Natural killer cell treated with Interleukin-12 subunit alpha and Interleukin-12 subunit beta and Interleukin-15 and Interleukin-18, amount 100 ng/mL, for 72 hours (primary cell): Measurements from ENCODE around the gene CFAP206. TPM values are rescaled to one million over a fixed set of nuclear protein-coding genes. Genes with fewer than 3 reads are reported as not detected.
"Not testable (repeated sequence)": the region's sequence is repeated elsewhere in the genome, so short reads cannot be mapped to it uniquely, and the experiment has no call there.

Experiments used
- ATAC-seq, 2 donors: fragments of 150-1000 bp; cut with Tn5 transposase in 1 of 2; sonication (Bioruptor Pico), chemical (Tn5 transposase) in 1 of 2; 2 replicates each; pipeline ENCODE4 v1.10.0; 2021
- DNase-seq: peaks from one replicate; pipeline ENCODE4 v3.0.0; 2022; ENCODE audit warnings: low spot score
- H3K27ac Mint-ChIP-seq, 2 donors: 1 replicate in 1 of 2; 2 replicates in 1 of 2; pipeline ENCODE4 v1.8.0; 2022; ENCODE audit warnings: mixed read lengths in 2 of 2, mild to moderate bottlenecking in 1 of 2, moderate library complexity in 1 of 2
- H3K27me3 Mint-ChIP-seq, 2 donors: 1 replicate in 1 of 2; 2 replicates in 1 of 2; pipeline ENCODE4 v1.8.0; 2022; ENCODE audit warnings: mixed read lengths in 2 of 2
- H3K36me3 Mint-ChIP-seq: one replicate; pipeline ENCODE4 v1.8.0; 2022; ENCODE audit warnings: mixed read lengths
- H3K4me1 Mint-ChIP-seq, 2 donors: 1 replicate in 1 of 2; 2 replicates in 1 of 2; pipeline ENCODE4 v1.8.0; 2022; ENCODE audit warnings: low read depth in 2 of 2, mixed read lengths in 2 of 2, mild to moderate bottlenecking in 1 of 2
- H3K4me3 Mint-ChIP-seq: one replicate; pipeline ENCODE4 v1.8.0; 2022; ENCODE audit warnings: mixed read lengths
- H3K9me3 Mint-ChIP-seq: 2 replicates; pipeline ENCODE4 v1.8.0; 2022; ENCODE audit warnings: mixed read lengths
- total RNA-seq, 2 donors: library from RNA; stranded (reverse); gene quantifications; one replicate each; pipeline ENCODE4 v1.2.3, GENCODE V29; 2022

Gene CFAP206
- total RNA-seq, 2 donors from 2014 or later = 0.21 TPM; not detected in 1

GRCh38 chr6:87465051-87465450 is 57.3 kb downstream of the CFAP206 start:
- DNase-seq (no peak), ATAC-seq (no peak)
- H3K36me3 Mint-ChIP-seq = no peaks in the 10 kb centered on the region
- H3K9me3 Mint-ChIP-seq = no peaks in the 10 kb centered on the region
- no peaks in the 10 kb centered on the region for H3K4me1 Mint-ChIP-seq
- no peak overlapping the region for H3K4me3 Mint-ChIP-seq
- no peak overlapping the region for H3K27ac Mint-ChIP-seq
- peaks cover 16 to 54% of the 10 kb centered on the region in 2 donors for H3K27me3 Mint-ChIP-seq

GRCh38 chr6:87472525-87473418 is 65.0 kb downstream of the CFAP206 start, which contains the start of gene SLC35A1:
Gene SLC35A1, plus strand, starts transcription at chr6:87472974. Its CDS starts 30 bp downstream, at chr6:87473004.
- Mint-ChIP-seq H3K9me3 (no peaks in the 10 kb centered on the region), H3K36me3 (no peaks in the 10 kb centered on the region), H3K4me1 (peaks cover 7 to 17% of the 10 kb centered on the region in 2 donors), H3K4me3 (peak within 1 kb of the TSS; percentile 90), H3K27ac (peak within 1 kb of the TSS; percentile 90 to 97), H3K27me3 (peaks cover 7 to 10% of the 10 kb centered on the region in 2 donors)
- ATAC-seq = peak; percentile 97 to 98
- peak; percentile 92 for DNase-seq

- H3K9me3 Mint-ChIP-seq = no peaks in the 10 kb centered on the region
These were observed 65.7 kb downstream of the CFAP206 start for GRCh38 chr6:87473419-87473903.

GRCh38 chr6:87481931-87482330 is 74.2 kb downstream of the CFAP206 start:
- Mint-ChIP-seq H3K27me3 (no peaks in the 10 kb centered on the region), H3K4me3 (no peak overlapping the region), H3K9me3 (no peaks in the 10 kb centered on the region), H3K36me3 (peaks cover 6% of the 10 kb centered on the region), H3K4me1 (peaks cover 5 to 7% of the 10 kb centered on the region in 2 donors), H3K27ac (no peak overlapping the region)
- no peak for DNase-seq
- no peak for ATAC-seq

More at GRCh38 chr6:87473419-87473903, 65.7 kb downstream of the CFAP206 start:
- Mint-ChIP-seq H3K27me3 (peaks cover 3 to 4% of the 10 kb centered on the region in 2 donors), H3K36me3 (no peaks in the 10 kb centered on the region), H3K4me1 (peaks cover 7 to 17% of the 10 kb centered on the region in 2 donors), H3K4me3 (peak overlapping the region; percentile 90), H3K27ac (peak overlapping the region; percentile 90 to 97)
- DNase-seq = no peak
- no peak for ATAC-seq

GRCh38 chr6:87482366-87482765 is 74.6 kb downstream of the CFAP206 start:
- no peak overlapping the region for H3K27ac Mint-ChIP-seq
- no peaks in the 10 kb centered on the region for H3K27me3 Mint-ChIP-seq
- H3K36me3 Mint-ChIP-seq = peaks cover 6% of the 10 kb centered on the region
- DNase-seq (no peak), ATAC-seq (no peak)
- peaks cover 5 to 7% of the 10 kb centered on the region in 2 donors for H3K4me1 Mint-ChIP-seq
- H3K4me3 Mint-ChIP-seq = no peak overlapping the region
- no peaks in the 10 kb centered on the region for H3K9me3 Mint-ChIP-seq

- Mint-ChIP-seq H3K9me3 (no peaks in the 10 kb centered on the region), H3K27me3 (no peaks in the 10 kb centered on the region), H3K27ac (no peak overlapping the region), H3K36me3 (peaks cover 6% of the 10 kb centered on the region), H3K4me3 (no peak overlapping the region), H3K4me1 (peaks cover 5 to 7% of the 10 kb centered on the region in 2 donors)
- ATAC-seq (no peak), DNase-seq (no peak)
These were observed 76.2 kb downstream of the CFAP206 start for GRCh38 chr6:87483929-87484328.

- no peak overlapping the region for H3K27ac Mint-ChIP-seq
- peaks cover 5 to 7% of the 10 kb centered on the region in 2 donors for H3K4me1 Mint-ChIP-seq
- ATAC-seq (no peak), DNase-seq (no peak)
- no peaks in the 10 kb centered on the region for H3K27me3 Mint-ChIP-seq
- no peaks in the 10 kb centered on the region for H3K9me3 Mint-ChIP-seq
- no peak overlapping the region for H3K4me3 Mint-ChIP-seq
- peaks cover 6% of the 10 kb centered on the region for H3K36me3 Mint-ChIP-seq
These were observed 76.7 kb downstream of the CFAP206 start for GRCh38 chr6:87484491-87484890.

- no peak for ATAC-seq
- no peak overlapping the region for H3K27ac Mint-ChIP-seq
- no peaks in the 10 kb centered on the region for H3K27me3 Mint-ChIP-seq
- no peaks in the 10 kb centered on the region for H3K9me3 Mint-ChIP-seq
- H3K36me3 Mint-ChIP-seq = peaks cover 6% of the 10 kb centered on the region
- H3K4me3 Mint-ChIP-seq = no peak overlapping the region
- no peak for DNase-seq
- peaks cover 5 to 7% of the 10 kb centered on the region in 2 donors for H3K4me1 Mint-ChIP-seq
These were observed 79.8 kb downstream of the CFAP206 start for GRCh38 chr6:87487555-87487954.

GRCh38 chr6:87489326-87489725 is 81.6 kb downstream of the CFAP206 start:
- not testable (repeated sequence) for H3K4me1 Mint-ChIP-seq, H3K27ac Mint-ChIP-seq, H3K27me3 Mint-ChIP-seq, H3K36me3 Mint-ChIP-seq, H3K4me3 Mint-ChIP-seq, H3K9me3 Mint-ChIP-seq, ATAC-seq, DNase-seq

- Mint-ChIP-seq H3K4me1 (peaks cover 3 to 4% of the 10 kb centered on the region in 2 donors), H3K27me3 (no peaks in the 10 kb centered on the region), H3K9me3 (no peaks in the 10 kb centered on the region), H3K27ac (no peak overlapping the region), H3K4me3 (no peak overlapping the region), H3K36me3 (peaks cover 4% of the 10 kb centered on the region)
- DNase-seq (no peak), ATAC-seq (no peak)
These were observed 87.1 kb downstream of the CFAP206 start for GRCh38 chr6:87494761-87495422.

GRCh38 chr6:87498048-87498447 is 90.3 kb downstream of the CFAP206 start:
- ATAC-seq = no peak

GRCh38 chr6:87501809-87502572 is 94.2 kb downstream of the CFAP206 start:
- ATAC-seq (no peak), DNase-seq (no peak)
- Mint-ChIP-seq H3K4me3 (no peak overlapping the region), H3K9me3 (no peaks in the 10 kb centered on the region), H3K36me3 (peaks cover 4% of the 10 kb centered on the region), H3K4me1 (peaks cover 0 to 3% of the 10 kb centered on the region in 2 donors), H3K27ac (no peak overlapping the region), H3K27me3 (no peaks in the 10 kb centered on the region)

More at GRCh38 chr6:87498048-87498447, 90.3 kb downstream of the CFAP206 start:
- DNase-seq = no peak
- H3K4me1 Mint-ChIP-seq = peaks cover under 1 to 2% of the 10 kb centered on the region in 2 donors
- H3K4me3 Mint-ChIP-seq = no peak overlapping the region
- H3K36me3 Mint-ChIP-seq = peaks cover 6% of the 10 kb centered on the region
- no peaks in the 10 kb centered on the region for H3K9me3 Mint-ChIP-seq
- no peaks in the 10 kb centered on the region for H3K27me3 Mint-ChIP-seq
- no peak overlapping the region for H3K27ac Mint-ChIP-seq

- Mint-ChIP-seq H3K9me3 (no peaks in the 10 kb centered on the region), H3K4me1 (peaks cover 0 to 3% of the 10 kb centered on the region in 2 donors), H3K27me3 (no peaks in the 10 kb centered on the region), H3K27ac (no peak overlapping the region), H3K36me3 (peaks cover 4% of the 10 kb centered on the region), H3K4me3 (no peak overlapping the region)
- DNase-seq (no peak), ATAC-seq (no peak)
These were observed 96.7 kb downstream of the CFAP206 start for GRCh38 chr6:87504441-87504840.
